Transverse colon (tissue), 4 donors: Measurements from ENCODE around the gene CD34. TPM values are rescaled to one million over a fixed set of nuclear protein-coding genes. Genes with fewer than 3 reads are reported as not detected.

ENCODE experiments used
- DNase-seq: peaks from one replicate; pipeline ENCODE4 v3.0.0-alpha.2; 2019
- H3K27ac ChIP-seq, 4 donors: fragments of 200-600 bp; sonication (generic); 2 replicates each; pipeline ENCODE4 v1.5.1; 2016 to 2018; ENCODE audit warnings: inconsistent platforms in 4 of 4
- H3K27me3 ChIP-seq: fragments of 200-600 bp; sonication (generic); 2 replicates; pipeline ENCODE4 v1.5.1; 2017; ENCODE audit warnings: inconsistent platforms
- H3K36me3 ChIP-seq, 4 donors: fragments of 200-600 bp; sonication (generic); 2 replicates each; pipeline ENCODE4 v1.5.1; 2017 to 2019; ENCODE audit warnings: inconsistent platforms in 4 of 4
- H3K4me1 ChIP-seq, 4 donors: fragments of 200-600 bp; sonication (generic); 2 replicates each; pipeline ENCODE4 v1.5.1; 2017 to 2020; ENCODE audit warnings: inconsistent platforms in 4 of 4
- H3K4me3 ChIP-seq, 4 donors: fragments of 200-600 bp; sonication (generic); 1 replicate in 1 of 4; 2 replicates in 3 of 4; pipeline versions ENCODE4 v1.5.1 to v1.6.1; 2017 to 2019; ENCODE audit warnings: inconsistent platforms in 4 of 4
- H3K9me3 ChIP-seq, 2 donors: fragments of 200-600 bp; sonication (generic); 2 replicates each; pipeline ENCODE4 v1.5.1; 2017 to 2019; ENCODE audit warnings: inconsistent platforms in 2 of 2
- EP300 ChIP-seq: sonication (generic); formaldehyde crosslinking; IDR thresholded peaks from one replicate; pipeline ENCODE4 v1.6.1; 2017; ENCODE audit warnings: antibody characterized with exemption, low read depth
- POLR2A ChIP-seq: fragments of 450-650 bp; IDR thresholded peaks from one replicate; pipeline ENCODE4 v1.6.1; 2016; ENCODE audit warnings: antibody characterized with exemption, mild to moderate bottlenecking, moderate library complexity
- POLR2AphosphoS5 ChIP-seq, 3 donors: sonication (generic); formaldehyde crosslinking; IDR thresholded peaks; one replicate each; pipeline ENCODE4 v1.6.1; 2016; ENCODE audit warnings: antibody characterized with exemption in 3 of 3
- WGBS, 2 donors: methylation state at CpG; one replicate each; pipeline ENCODE4 v1.1.5; 2018; ENCODE audit warnings: low coverage in 1 of 2; 5-methylcytosine and 5-hydroxymethylcytosine counted together
- in situ Hi-C, 4 donors: fragments of 200-750 bp; cut with MboI; loops; one replicate each; pipeline versions ENCODE4 v1.15.0 to v1.15.1; 2017; ENCODE audit warnings: low sequenced_read_pairs in 3 of 4, low pct_ligation_motif_present in 1 of 4, low pct_unique_long_range_greater_than_20kb in 1 of 4
- intact Hi-C: fragments of 100-400 bp; cut with DNase I; formaldehyde crosslinking; loops from one replicate; pipeline ENCODE4 v1.15.1; 2023; ENCODE audit warnings: low total_unique reads
- total RNA-seq, 4 donors: library from RNA; depleted of rRNA; stranded (reverse); fragments of >200 nt; gene quantifications; one replicate each; pipeline ENCODE4 v1.1.0, GENCODE V29; 2016
- TF ChIP-seq, protein P1 (sequence below), 5 experiments: fragments of 200-600 bp in 3 of 5; fragments of 450-650 bp in 2 of 5; sonication (generic) in 3 of 5; IDR thresholded peaks; 1 replicate in 2 of 5; 2 replicates in 3 of 5; pipeline ENCODE4 v1.5.1; 2016 to 2017; ENCODE audit warnings: antibody characterized with exemption in 5 of 5, inconsistent platforms in 3 of 5, mild to moderate bottlenecking in 2 of 5, moderate library complexity in 1 of 5

The CD34 gene
- total RNA-seq, 4 donors from 2014 or later: 7.5 to 85.2 (median 9.7) TPM

- in situ Hi-C loops: no loop called here
- intact Hi-C loops: no loop called here
- no peaks in the 10 kb centered on the region for H3K27me3 ChIP-seq
- H3K4me3 ChIP-seq: no peak overlapping the region
- H3K27ac ChIP-seq: peak overlapping the region in 1 of 4 donors; percentile 10
- H3K36me3 ChIP-seq: no peaks in the 10 kb centered on the region
- 84% methylated on average over 5 of the region's 5 CpGs; no CpG with 5 or more reads in 1 of the 2 donors for WGBS, 2 donors
- TF ChIP-seq EP300 (no peak), POLR2A (no peak), POLR2AphosphoS5 (IDR thresholded peaks at IDR 0.05) (no peak)
- TF ChIP-seq, protein P1, sequence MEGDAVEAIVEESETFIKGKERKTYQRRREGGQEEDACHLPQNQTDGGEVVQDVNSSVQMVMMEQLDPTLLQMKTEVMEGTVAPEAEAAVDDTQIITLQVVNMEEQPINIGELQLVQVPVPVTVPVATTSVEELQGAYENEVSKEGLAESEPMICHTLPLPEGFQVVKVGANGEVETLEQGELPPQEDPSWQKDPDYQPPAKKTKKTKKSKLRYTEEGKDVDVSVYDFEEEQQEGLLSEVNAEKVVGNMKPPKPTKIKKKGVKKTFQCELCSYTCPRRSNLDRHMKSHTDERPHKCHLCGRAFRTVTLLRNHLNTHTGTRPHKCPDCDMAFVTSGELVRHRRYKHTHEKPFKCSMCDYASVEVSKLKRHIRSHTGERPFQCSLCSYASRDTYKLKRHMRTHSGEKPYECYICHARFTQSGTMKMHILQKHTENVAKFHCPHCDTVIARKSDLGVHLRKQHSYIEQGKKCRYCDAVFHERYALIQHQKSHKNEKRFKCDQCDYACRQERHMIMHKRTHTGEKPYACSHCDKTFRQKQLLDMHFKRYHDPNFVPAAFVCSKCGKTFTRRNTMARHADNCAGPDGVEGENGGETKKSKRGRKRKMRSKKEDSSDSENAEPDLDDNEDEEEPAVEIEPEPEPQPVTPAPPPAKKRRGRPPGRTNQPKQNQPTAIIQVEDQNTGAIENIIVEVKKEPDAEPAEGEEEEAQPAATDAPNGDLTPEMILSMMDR (IDR thresholded peaks at IDR 0.05): no peak
- H3K4me1 ChIP-seq: peaks cover 0 to 6% (median 3%) of the 10 kb centered on the region in 4 donors
- no peaks in the 10 kb centered on the region for H3K9me3 ChIP-seq
- no peak for DNase-seq
These were observed 8.4 kb downstream of the CD34 start for GRCh38 chr1:207902566-207902965.

GRCh38 chr1:207901041-207901653 lies 9.8 kb downstream of the CD34 start:
- TF ChIP-seq POLR2AphosphoS5 (IDR thresholded peaks at IDR 0.05) (no peak), EP300 (no peak), POLR2A (no peak)
- TF ChIP-seq, protein P1 (IDR thresholded peaks at IDR 0.05): no peak
- WGBS, 2 donors: 89% methylated on average over 2 of the region's 2 CpGs; no CpG with 5 or more reads in 1 of the 2 donors
- Histone ChIP-seq H3K27ac (no peak overlapping the region), H3K9me3 (no peaks in the 10 kb centered on the region), H3K4me1 (peaks cover 0 to 6% (median 3%) of the 10 kb centered on the region in 4 donors), H3K27me3 (no peaks in the 10 kb centered on the region), H3K4me3 (no peak overlapping the region), H3K36me3 (no peaks in the 10 kb centered on the region)
- intact Hi-C loops (no loop called here), in situ Hi-C loops (no loop called here)
- no peak for DNase-seq

GRCh38 chr1:207898836-207899235 lies 12.1 kb downstream of the CD34 start:
- Histone ChIP-seq H3K27ac (no peak overlapping the region), H3K36me3 (no peaks in the 10 kb centered on the region), H3K27me3 (no peaks in the 10 kb centered on the region), H3K9me3 (no peaks in the 10 kb centered on the region), H3K4me1 (peaks cover 0 to 6% (median 3%) of the 10 kb centered on the region in 4 donors), H3K4me3 (no peak overlapping the region)
- DNase-seq: no peak
- TF ChIP-seq, protein P1 (IDR thresholded peaks at IDR 0.05): no peak
- TF ChIP-seq POLR2A (no peak), POLR2AphosphoS5 (IDR thresholded peaks at IDR 0.05) (no peak), EP300 (no peak)
- intact Hi-C loops (no loop called here), in situ Hi-C loops (no loop called here)
- WGBS, 2 donors: 76 to 94% methylated on average over 2 to 3 of the region's 3 CpGs

DNA sequence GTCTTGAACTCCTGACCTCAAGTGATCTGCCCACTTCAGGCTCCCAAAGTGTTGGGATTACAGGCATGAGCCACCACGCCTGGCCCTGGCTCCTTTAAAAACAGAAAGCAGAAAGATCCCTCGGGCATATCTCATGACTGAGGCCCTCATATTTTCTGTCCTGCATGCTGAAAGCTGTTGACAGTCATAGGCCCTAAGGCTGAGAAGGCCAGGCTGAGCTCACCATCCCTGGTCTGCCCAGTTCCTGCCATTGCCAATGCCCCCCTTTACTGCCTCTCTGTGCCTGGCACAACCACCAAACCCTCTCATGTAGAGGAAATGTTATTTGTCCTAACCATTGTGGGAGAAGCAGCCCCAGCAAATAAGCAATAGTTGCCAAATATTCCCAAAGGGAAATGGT lies 12.7 kb downstream of the CD34 start:
- Histone ChIP-seq H3K27ac (peak overlapping the region in 1 of 4 donors; percentile 6), H3K27me3 (no peaks in the 10 kb centered on the region), H3K36me3 (no peaks in the 10 kb centered on the region), H3K4me3 (no peak overlapping the region), H3K9me3 (no peaks in the 10 kb centered on the region), H3K4me1 (peaks cover 0 to 6% (median 3%) of the 10 kb centered on the region in 4 donors)
- WGBS, 2 donors: 85% methylated on average over 2 of the region's 2 CpGs; no CpG with 5 or more reads in 1 of the 2 donors
- intact Hi-C loops (no loop called here), in situ Hi-C loops (no loop called here)
- no peak for DNase-seq
- TF ChIP-seq EP300 (no peak), POLR2AphosphoS5 (IDR thresholded peaks at IDR 0.05) (no peak), POLR2A (no peak)
- TF ChIP-seq, protein P1 (IDR thresholded peaks at IDR 0.05): no peak
